DMS153 treated with DMSO at 0.1 percent for 48 hours (cell line): Measurements from ENCODE around the gene SEMA4A.

Source experiments
- DNase-seq: peaks from one replicate; lab custom pipeline; 2025; ENCODE audit not compliant: unreplicated experiment; lab: John Stamatoyannopoulos, UW

Gene SEMA4A

DNA sequence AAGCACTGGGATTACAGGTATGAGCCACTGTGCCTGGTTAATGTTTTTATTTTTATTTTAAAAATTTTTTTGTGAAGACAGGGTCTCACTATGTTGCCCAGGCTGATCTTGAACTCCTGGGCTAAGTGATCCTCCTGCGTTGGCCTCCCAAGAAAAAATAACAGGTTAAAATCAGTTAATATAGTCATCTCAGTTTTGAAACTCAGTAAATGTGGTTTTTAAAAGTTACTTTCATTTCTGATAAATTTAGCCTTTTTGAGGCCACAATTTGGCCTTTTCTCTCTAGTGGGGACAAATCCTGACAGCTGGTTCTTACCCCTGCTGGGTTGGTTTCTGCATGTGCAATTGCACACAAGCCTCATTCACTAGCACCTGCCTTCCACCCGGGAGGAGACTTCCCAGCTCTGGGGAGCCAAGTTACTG lies 72.7 kb downstream of the SEMA4A start:
- no peak for DNase-seq

DNA sequence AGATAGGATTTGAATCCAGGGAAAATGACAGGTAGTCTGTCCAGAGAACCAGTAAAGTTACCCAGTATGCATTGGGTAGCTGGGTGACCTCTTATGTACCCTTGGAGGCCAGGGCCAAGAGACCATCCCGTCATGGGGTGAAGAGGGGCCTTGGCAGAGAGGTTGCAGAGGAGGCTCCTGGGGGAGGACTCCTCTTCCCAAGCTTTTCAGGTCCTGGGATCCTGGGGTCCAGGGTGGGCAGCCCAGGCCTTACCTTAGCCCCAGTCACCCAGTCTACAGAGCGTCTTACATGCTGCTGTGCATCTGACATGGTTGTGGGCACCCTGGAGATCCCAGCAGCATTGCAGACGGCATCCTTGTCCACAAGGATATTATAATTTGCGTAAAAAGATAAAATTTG lies 73.4 kb downstream of the SEMA4A start:
- DNase-seq, result no peak
